Endothelial cell of umbilical vein (primary cell): ENCODE results near the gene TSPYL1.

Experiments used
- EZH2 ChIP-seq: IDR thresholded peaks from 2 replicates; pipeline ENCODE4 v1.6.1; 2012; ENCODE audit warnings: borderline replicate concordance, low read depth, mild to moderate bottlenecking, moderate library complexity, low read length, inconsistent platforms; ENCODE audit not compliant: severe bottlenecking
- FOS ChIP-seq: IDR thresholded peaks from 2 replicates; pipeline ENCODE4 v1.6.1; 2011; ENCODE audit warnings: mild to moderate bottlenecking, low read length, moderate library complexity, borderline replicate concordance; ENCODE audit not compliant: insufficient read depth
- GATA2 ChIP-seq: IDR thresholded peaks from 2 replicates; pipeline ENCODE4 v1.7.0; 2011; ENCODE audit warnings: low read depth, mild to moderate bottlenecking, moderate library complexity, mixed read lengths, low read length; ENCODE audit not compliant: insufficient read length, insufficient read depth
- JUN ChIP-seq: IDR thresholded peaks from 2 replicates; pipeline ENCODE4 v1.6.1; 2011; ENCODE audit warnings: borderline replicate concordance, low read depth; ENCODE audit not compliant: insufficient read length, insufficient read depth
- MYC ChIP-seq: IDR thresholded peaks from one replicate; pipeline ENCODE4 v1.6.1; 2011; ENCODE audit warnings: mild to moderate bottlenecking, low read depth, low read length
- POLR2A ChIP-seq: IDR thresholded peaks from 2 replicates; pipeline ENCODE4 v1.6.1; 2012; ENCODE audit warnings: low read depth, mild to moderate bottlenecking, control low read depth, low read length
- POLR2AphosphoS5 ChIP-seq: IDR thresholded peaks from 2 replicates; pipeline ENCODE4 v1.6.1; 2012; ENCODE audit warnings: low read depth, mild to moderate bottlenecking, control low read depth, low read length, moderate library complexity; ENCODE audit not compliant: insufficient read depth
- TF ChIP-seq, protein P1 (sequence below), 2 donors: IDR thresholded peaks; 1 replicate in 1 of 2; 2 replicates in 1 of 2; pipeline ENCODE4 v1.5.1; 2011; ENCODE audit warnings: low read length in 2 of 2, mild to moderate bottlenecking in 2 of 2, moderate library complexity in 2 of 2, control low read depth in 1 of 2, inconsistent platforms in 1 of 2, low read depth in 1 of 2; ENCODE audit not compliant: insufficient read depth in 1 of 2; ENCODE audit errors: extremely low read depth in 1 of 2
- TF ChIP-seq, protein P2 (sequence below): IDR thresholded peaks from 2 replicates; pipeline ENCODE4 v1.6.1; 2011; ENCODE audit not compliant: insufficient read depth, insufficient read length

DNA sequence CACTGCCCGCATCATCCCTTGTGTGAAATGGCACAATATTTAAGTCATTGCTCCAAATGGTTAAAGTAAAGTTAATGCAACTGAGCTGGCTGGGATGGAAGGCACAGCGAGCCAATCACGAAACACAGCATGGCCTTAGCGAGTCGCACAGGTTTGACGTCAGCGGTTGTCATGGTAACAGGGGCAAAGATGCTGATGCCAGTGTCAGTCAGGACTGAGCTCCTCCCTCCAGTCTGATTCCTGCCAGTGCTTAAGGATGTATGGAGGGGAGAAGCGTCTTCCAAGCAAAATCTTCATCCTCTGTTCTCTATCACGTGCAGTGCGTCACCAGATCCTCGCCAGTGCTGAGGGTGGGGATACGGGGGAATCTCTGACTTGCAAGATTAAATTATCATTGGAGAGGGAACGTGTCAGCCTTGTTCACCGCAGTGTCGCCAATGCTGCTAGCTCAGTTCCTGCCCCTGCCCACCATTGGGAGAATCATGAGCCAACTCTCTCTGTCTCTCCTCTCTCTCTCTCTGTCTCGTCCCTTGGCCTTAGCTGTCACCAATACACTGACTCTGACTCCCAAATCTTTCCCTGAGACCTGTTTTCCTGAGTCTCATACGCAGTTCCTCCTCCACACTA lies 50.3 kb downstream of the TSPYL1 start:
- TF ChIP-seq, protein P1, sequence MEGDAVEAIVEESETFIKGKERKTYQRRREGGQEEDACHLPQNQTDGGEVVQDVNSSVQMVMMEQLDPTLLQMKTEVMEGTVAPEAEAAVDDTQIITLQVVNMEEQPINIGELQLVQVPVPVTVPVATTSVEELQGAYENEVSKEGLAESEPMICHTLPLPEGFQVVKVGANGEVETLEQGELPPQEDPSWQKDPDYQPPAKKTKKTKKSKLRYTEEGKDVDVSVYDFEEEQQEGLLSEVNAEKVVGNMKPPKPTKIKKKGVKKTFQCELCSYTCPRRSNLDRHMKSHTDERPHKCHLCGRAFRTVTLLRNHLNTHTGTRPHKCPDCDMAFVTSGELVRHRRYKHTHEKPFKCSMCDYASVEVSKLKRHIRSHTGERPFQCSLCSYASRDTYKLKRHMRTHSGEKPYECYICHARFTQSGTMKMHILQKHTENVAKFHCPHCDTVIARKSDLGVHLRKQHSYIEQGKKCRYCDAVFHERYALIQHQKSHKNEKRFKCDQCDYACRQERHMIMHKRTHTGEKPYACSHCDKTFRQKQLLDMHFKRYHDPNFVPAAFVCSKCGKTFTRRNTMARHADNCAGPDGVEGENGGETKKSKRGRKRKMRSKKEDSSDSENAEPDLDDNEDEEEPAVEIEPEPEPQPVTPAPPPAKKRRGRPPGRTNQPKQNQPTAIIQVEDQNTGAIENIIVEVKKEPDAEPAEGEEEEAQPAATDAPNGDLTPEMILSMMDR (IDR thresholded peaks at IDR 0.05; ENCODE audit: extremely low read depth in 1 of 2, insufficient read depth in 1 of 2, low read depth in 1 of 2, low read length in 2 of 2): no peak
- TF ChIP-seq POLR2AphosphoS5 (no peak), POLR2A (no peak), EZH2 (no peak), GATA2 (no peak), JUN (no peak), FOS (no peak), MYC (no peak)
- TF ChIP-seq, protein P2, sequence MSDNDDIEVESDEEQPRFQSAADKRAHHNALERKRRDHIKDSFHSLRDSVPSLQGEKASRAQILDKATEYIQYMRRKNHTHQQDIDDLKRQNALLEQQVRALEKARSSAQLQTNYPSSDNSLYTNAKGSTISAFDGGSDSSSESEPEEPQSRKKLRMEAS: no peak
